Measurements from ENCODE around the gene PAWR. TPM values are rescaled to one million over a fixed set of nuclear protein-coding genes. Genes with fewer than 3 reads are reported as not detected.

PAWR gene
- total and polyA plus RNA-seq, 2 donors (not counting 3 experiments of a cell fraction or from before 2014, with no cell fraction given): 18.3 to 154 TPM

DNA sequence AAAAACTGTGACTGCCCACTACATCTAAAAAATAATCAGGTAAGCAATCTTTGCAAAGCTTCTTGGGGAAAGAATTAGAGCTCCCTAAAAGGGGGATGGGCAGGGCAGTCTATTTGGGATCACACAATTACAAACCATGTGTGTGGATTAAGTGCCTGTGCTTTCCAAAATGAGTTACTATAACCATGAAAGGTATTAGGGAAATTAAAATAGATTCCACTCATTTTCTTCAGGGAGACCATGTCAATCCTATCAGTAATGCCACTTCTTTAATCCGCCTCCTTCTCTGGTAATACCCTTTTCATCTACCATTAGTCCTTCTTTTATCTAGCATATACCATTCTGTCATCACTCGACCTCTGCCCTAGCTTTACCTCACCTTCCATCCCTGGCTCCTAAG, 53.7 kb downstream of the PAWR start:
- intact Hi-C loops (cut with micrococcal nuclease): no loop called here
- Histone ChIP-seq H4K20me1 (replicated peaks; ENCODE audit: control insufficient read depth, extremely low read depth, insufficient read depth, low read length) (peaks cover 11% of the 10 kb centered on the region), H3K4me2 (ENCODE audit: insufficient read depth, low read length) (no peak overlapping the region), H3K9ac (replicated peaks; ENCODE audit: extremely low read depth, insufficient read depth, low read length) (no peak overlapping the region), H3K4me3 (replicated peaks in 1 of 3; ENCODE audit: insufficient read depth in 1 of 3, low read depth in 1 of 3, low read length in 3 of 3) (no peak overlapping the region), H3K4me1 (ENCODE audit: control insufficient read depth, extremely low read depth, insufficient read depth, low read length) (no peaks in the 10 kb centered on the region), H3K27ac (ENCODE audit: insufficient read depth, low read depth, low read length) (no peak overlapping the region), H3K9me3 (replicated peaks; ENCODE audit: control insufficient read depth, insufficient read depth, low read length) (no peaks in the 10 kb centered on the region), H2AFZ (ENCODE audit: low read depth, low read length) (no peak overlapping the region), H3K27me3 (ENCODE audit: control insufficient read depth in 2 of 2, insufficient read depth in 2 of 2, low read length in 2 of 2) (no peaks in the 10 kb centered on the region), H3K36me3 (ENCODE audit: control insufficient read depth in 2 of 2, extremely low read depth in 1 of 2, insufficient read depth in 2 of 2, low read length in 2 of 2) (no peaks in the 10 kb centered on the region), H3K79me2 (ENCODE audit: control insufficient read depth, insufficient read depth, low read length) (peaks cover 91% of the 10 kb centered on the region), H3K9me1 (replicated peaks; ENCODE audit: control insufficient read depth, extremely low read depth, insufficient read depth, low read length) (peaks cover 2% of the 10 kb centered on the region)
- ChIA-PET CTCF (interaction anchor here (1.3 kb wide), 1 partner anchor 43 kb away, joined by 3 read pairs; no protein-coding TSS in a partner anchor), POLR2A (no interaction called here)
- FAIRE-seq (no peak), DNase-seq (ENCODE audit: low read depth, low spot score) (no peak)
- TF ChIP-seq MYC (IDR thresholded peaks at IDR 0.05; ENCODE audit: low read depth, low read length) (no peak), POLR2AphosphoS5 (IDR thresholded peaks at IDR 0.05; ENCODE audit: insufficient read depth, low read depth, low read length) (no peak), JUN (IDR thresholded peaks at IDR 0.05; ENCODE audit: borderline replicate concordance, insufficient read depth, insufficient read length, low read depth) (no peak), FOS (IDR thresholded peaks at IDR 0.05; ENCODE audit: borderline replicate concordance, insufficient read depth, low read length) (no peak), EZH2 (IDR thresholded peaks at IDR 0.05; ENCODE audit: borderline replicate concordance, low read depth, low read length, severe bottlenecking) (no peak), POLR2A (IDR thresholded peaks at IDR 0.05; ENCODE audit: low read depth, low read length) (no peak), GATA2 (IDR thresholded peaks at IDR 0.05; ENCODE audit: insufficient read depth, insufficient read length, low read depth, low read length) (no peak)
- TF ChIP-seq, protein P1, sequence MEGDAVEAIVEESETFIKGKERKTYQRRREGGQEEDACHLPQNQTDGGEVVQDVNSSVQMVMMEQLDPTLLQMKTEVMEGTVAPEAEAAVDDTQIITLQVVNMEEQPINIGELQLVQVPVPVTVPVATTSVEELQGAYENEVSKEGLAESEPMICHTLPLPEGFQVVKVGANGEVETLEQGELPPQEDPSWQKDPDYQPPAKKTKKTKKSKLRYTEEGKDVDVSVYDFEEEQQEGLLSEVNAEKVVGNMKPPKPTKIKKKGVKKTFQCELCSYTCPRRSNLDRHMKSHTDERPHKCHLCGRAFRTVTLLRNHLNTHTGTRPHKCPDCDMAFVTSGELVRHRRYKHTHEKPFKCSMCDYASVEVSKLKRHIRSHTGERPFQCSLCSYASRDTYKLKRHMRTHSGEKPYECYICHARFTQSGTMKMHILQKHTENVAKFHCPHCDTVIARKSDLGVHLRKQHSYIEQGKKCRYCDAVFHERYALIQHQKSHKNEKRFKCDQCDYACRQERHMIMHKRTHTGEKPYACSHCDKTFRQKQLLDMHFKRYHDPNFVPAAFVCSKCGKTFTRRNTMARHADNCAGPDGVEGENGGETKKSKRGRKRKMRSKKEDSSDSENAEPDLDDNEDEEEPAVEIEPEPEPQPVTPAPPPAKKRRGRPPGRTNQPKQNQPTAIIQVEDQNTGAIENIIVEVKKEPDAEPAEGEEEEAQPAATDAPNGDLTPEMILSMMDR (IDR thresholded peaks at IDR 0.05; ENCODE audit: extremely low read depth in 1 of 2, insufficient read depth in 1 of 2, low read depth in 1 of 2, low read length in 2 of 2): no peak
- TF ChIP-seq, protein P2, sequence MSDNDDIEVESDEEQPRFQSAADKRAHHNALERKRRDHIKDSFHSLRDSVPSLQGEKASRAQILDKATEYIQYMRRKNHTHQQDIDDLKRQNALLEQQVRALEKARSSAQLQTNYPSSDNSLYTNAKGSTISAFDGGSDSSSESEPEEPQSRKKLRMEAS (IDR thresholded peaks at IDR 0.05; ENCODE audit: insufficient read depth, insufficient read length): no peak
- no TSS peak for BruUV-seq (replicated peaks)
- dilution Hi-C loops (cut with MboI; ENCODE audit: extremely low pct_ligation_motif_present, low sequenced_read_pairs): no loop called here

Measured in endothelial cell of umbilical vein (primary cell).